Measurements from ENCODE around the gene THRB. TPM values are rescaled to one million over a fixed set of nuclear protein-coding genes. Genes with fewer than 3 reads are reported as not detected.

THRB gene
- total and polyA plus RNA-seq, 2 donors (not counting 3 experiments of a cell fraction or from before 2014, with no cell fraction given): 0.06 TPM; not detected in 1

DNA sequence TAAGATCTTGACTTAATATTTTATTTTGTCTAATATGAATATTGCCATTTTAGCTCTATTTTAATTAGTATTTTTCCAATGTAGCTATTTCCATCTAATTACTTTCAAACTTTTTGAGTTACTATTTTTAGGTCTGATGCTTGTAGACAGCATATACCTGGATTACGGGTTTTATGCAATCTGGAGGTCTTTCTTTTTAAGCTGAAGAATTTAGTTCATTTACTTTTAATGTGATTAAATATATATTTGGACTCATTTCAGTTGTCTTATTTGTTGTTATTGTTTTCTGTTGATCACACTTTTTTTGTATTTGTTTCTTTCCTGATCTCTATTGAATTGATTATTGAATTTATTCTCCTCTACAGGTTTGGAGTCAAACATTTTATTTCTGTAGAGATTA lies 30.3 kb downstream of the THRB start:
- no peaks in the 10 kb centered on the region for H3K27me3 ChIP-seq (ENCODE audit: control insufficient read depth in 2 of 2, insufficient read depth in 2 of 2, low read length in 2 of 2)

More for the DNA sequence above, 30.3 kb downstream of the THRB start:
- TF ChIP-seq, protein P1, sequence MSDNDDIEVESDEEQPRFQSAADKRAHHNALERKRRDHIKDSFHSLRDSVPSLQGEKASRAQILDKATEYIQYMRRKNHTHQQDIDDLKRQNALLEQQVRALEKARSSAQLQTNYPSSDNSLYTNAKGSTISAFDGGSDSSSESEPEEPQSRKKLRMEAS (IDR thresholded peaks at IDR 0.05; ENCODE audit: insufficient read depth, insufficient read length): no peak
- TF ChIP-seq POLR2A (IDR thresholded peaks at IDR 0.05; ENCODE audit: low read depth, low read length) (no peak), GATA2 (IDR thresholded peaks at IDR 0.05; ENCODE audit: insufficient read depth, insufficient read length, low read depth, low read length) (no peak), FOS (IDR thresholded peaks at IDR 0.05; ENCODE audit: borderline replicate concordance, insufficient read depth, low read length) (no peak), JUN (IDR thresholded peaks at IDR 0.05; ENCODE audit: borderline replicate concordance, insufficient read depth, insufficient read length, low read depth) (no peak), EZH2 (IDR thresholded peaks at IDR 0.05; ENCODE audit: borderline replicate concordance, low read depth, low read length, severe bottlenecking) (no peak), MYC (IDR thresholded peaks at IDR 0.05; ENCODE audit: low read depth, low read length) (no peak), POLR2AphosphoS5 (IDR thresholded peaks at IDR 0.05; ENCODE audit: insufficient read depth, low read depth, low read length) (no peak)
- TF ChIP-seq, protein P2, sequence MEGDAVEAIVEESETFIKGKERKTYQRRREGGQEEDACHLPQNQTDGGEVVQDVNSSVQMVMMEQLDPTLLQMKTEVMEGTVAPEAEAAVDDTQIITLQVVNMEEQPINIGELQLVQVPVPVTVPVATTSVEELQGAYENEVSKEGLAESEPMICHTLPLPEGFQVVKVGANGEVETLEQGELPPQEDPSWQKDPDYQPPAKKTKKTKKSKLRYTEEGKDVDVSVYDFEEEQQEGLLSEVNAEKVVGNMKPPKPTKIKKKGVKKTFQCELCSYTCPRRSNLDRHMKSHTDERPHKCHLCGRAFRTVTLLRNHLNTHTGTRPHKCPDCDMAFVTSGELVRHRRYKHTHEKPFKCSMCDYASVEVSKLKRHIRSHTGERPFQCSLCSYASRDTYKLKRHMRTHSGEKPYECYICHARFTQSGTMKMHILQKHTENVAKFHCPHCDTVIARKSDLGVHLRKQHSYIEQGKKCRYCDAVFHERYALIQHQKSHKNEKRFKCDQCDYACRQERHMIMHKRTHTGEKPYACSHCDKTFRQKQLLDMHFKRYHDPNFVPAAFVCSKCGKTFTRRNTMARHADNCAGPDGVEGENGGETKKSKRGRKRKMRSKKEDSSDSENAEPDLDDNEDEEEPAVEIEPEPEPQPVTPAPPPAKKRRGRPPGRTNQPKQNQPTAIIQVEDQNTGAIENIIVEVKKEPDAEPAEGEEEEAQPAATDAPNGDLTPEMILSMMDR (IDR thresholded peaks at IDR 0.05; ENCODE audit: extremely low read depth in 1 of 2, insufficient read depth in 1 of 2, low read depth in 1 of 2, low read length in 2 of 2): no peak
- ChIA-PET POLR2A (no interaction called here), CTCF (no interaction called here)
- no peaks in the 10 kb centered on the region for H3K79me2 ChIP-seq (ENCODE audit: control insufficient read depth, insufficient read depth, low read length)
- FAIRE-seq: no peak
- no TSS peak for BruUV-seq (replicated peaks)
- intact Hi-C loops (cut with micrococcal nuclease) (no loop called here), dilution Hi-C loops (cut with MboI; ENCODE audit: extremely low pct_ligation_motif_present, low sequenced_read_pairs) (no loop called here)
- no peaks in the 10 kb centered on the region for H3K36me3 ChIP-seq (ENCODE audit: control insufficient read depth in 2 of 2, extremely low read depth in 1 of 2, insufficient read depth in 2 of 2, low read length in 2 of 2)
- no peaks in the 10 kb centered on the region for H3K4me1 ChIP-seq (ENCODE audit: control insufficient read depth, extremely low read depth, insufficient read depth, low read length)
- H2AFZ ChIP-seq (ENCODE audit: low read depth, low read length): no peak overlapping the region
- DNase-seq (ENCODE audit: low read depth, low spot score): no peak
- no peak overlapping the region for H3K9ac ChIP-seq (replicated peaks; ENCODE audit: extremely low read depth, insufficient read depth, low read length)
- no peak overlapping the region for H3K27ac ChIP-seq (ENCODE audit: insufficient read depth, low read depth, low read length)
- H3K4me2 ChIP-seq (ENCODE audit: insufficient read depth, low read length): no peak overlapping the region
- H3K9me1 ChIP-seq (replicated peaks; ENCODE audit: control insufficient read depth, extremely low read depth, insufficient read depth, low read length): no peaks in the 10 kb centered on the region
- no peaks in the 10 kb centered on the region for H4K20me1 ChIP-seq (replicated peaks; ENCODE audit: control insufficient read depth, extremely low read depth, insufficient read depth, low read length)
- no peak overlapping the region for H3K4me3 ChIP-seq (replicated peaks in 1 of 3; ENCODE audit: insufficient read depth in 1 of 3, low read depth in 1 of 3, low read length in 3 of 3)
- H3K9me3 ChIP-seq (replicated peaks; ENCODE audit: control insufficient read depth, insufficient read depth, low read length): no peaks in the 10 kb centered on the region

Data from endothelial cell of umbilical vein (primary cell).